K562 (cell line): ENCODE data around the gene KSR2. TPM values are rescaled to one million over a fixed set of nuclear protein-coding genes. Genes with fewer than 3 reads are reported as not detected.

Experiments
- ATAC-seq: fragments of 200-7000 bp; cut with Tn5 transposase; 3 replicates; pipeline ENCODE4 v1.9.1; 2020; ENCODE audit warnings: moderate library complexity
- BruUV-seq: library from RNA; stranded (reverse); fragments of 400-500 nt; replicated peaks from 2 replicates; lab custom pipeline; 2021; lab: Mats Ljungman, UMichigan
- CTCF ChIA-PET: fragments of 300-600 bp; formaldehyde crosslinking; extraction: SDS; loops from one replicate; lab custom pipeline; 2021; ENCODE audit warnings: low intra/inter-chr PET ratio; lab: Yijun Ruan, JAX
- POLR2A ChIA-PET: fragments of 300-600, 350-650 bp; sonication (Branson Sonifier 250); formaldehyde crosslinking; extraction: SDS; loops from one replicate; lab custom pipeline; 2021; ENCODE audit warnings: antibody characterized with exemption, inconsistent platforms; lab: Yijun Ruan, JAX
- DNase-seq, 4 experiments: peaks; one replicate each; pipeline versions ENCODE4 v3.0.0 to v3.0.0-alpha.2; 2011 to 2018; ENCODE audit warnings: low spot score in 3 of 4, mixed read lengths in 3 of 4; ENCODE audit errors: extremely low read depth in 1 of 4
- FAIRE-seq: peaks from 2 replicates; lab custom pipeline; 2011; peaks lifted over from hg19 to GRCh38; lab: Jason Lieb, UNC
- H2AFZ ChIP-seq: 2 replicates; pipeline ENCODE4 v1.6.0; 2011; ENCODE audit warnings: low read depth, low read length, control low read depth, inconsistent platforms
- H3K27ac ChIP-seq: fragments of 200-600 bp; 3 replicates; pipeline ENCODE4 v1.8.0; 2011; ENCODE audit warnings: low read depth, mild to moderate bottlenecking, control low read depth, inconsistent platforms, low read length, moderate library complexity, mixed read lengths; ENCODE audit errors: extremely low read depth
- H3K27me3 ChIP-seq, 2 experiments: fragments of 300-600 bp in 1 of 2; 2 replicates in 1 of 2; 3 replicates in 1 of 2; pipeline versions ENCODE4 v1.6.0 to v1.8.0; 2011; ENCODE audit warnings: inconsistent platforms in 2 of 2, low read length in 2 of 2, mild to moderate bottlenecking in 1 of 2, mixed read lengths in 1 of 2, moderate library complexity in 1 of 2; ENCODE audit not compliant: control insufficient read depth in 2 of 2, insufficient read depth in 2 of 2
- H3K36me3 ChIP-seq: fragments of 300-600 bp; 3 replicates; pipeline ENCODE4 v1.8.0; 2011; ENCODE audit warnings: mild to moderate bottlenecking, low read length, inconsistent platforms; ENCODE audit not compliant: control insufficient read depth, insufficient read depth
- H3K4me1 ChIP-seq, 2 experiments: fragments of 200-600 bp in 1 of 2; replicated peaks in 1 of 2; 2 replicates in 1 of 2; 3 replicates in 1 of 2; pipeline versions ENCODE4 v1.5.1 to v1.8.0; 2011; ENCODE audit warnings: inconsistent platforms in 2 of 2, low read length in 2 of 2, mild to moderate bottlenecking in 1 of 2, mixed read lengths in 1 of 2, moderate library complexity in 1 of 2; ENCODE audit not compliant: control insufficient read depth in 2 of 2, insufficient read depth in 2 of 2
- H3K4me2 ChIP-seq: 2 replicates; pipeline ENCODE4 v1.6.1; 2011; ENCODE audit warnings: low read length, control low read depth, inconsistent platforms, mixed read lengths; ENCODE audit not compliant: insufficient read depth
- H3K4me3 ChIP-seq: fragments of 200-600 bp; sonication (generic), shearing (Covaris generic); 2 replicates; pipeline ENCODE4 v1.5.1; 2016; ENCODE audit warnings: control low read depth, inconsistent platforms
- H3K79me2 ChIP-seq: fragments of 200-600 bp; 3 replicates; pipeline ENCODE4 v1.8.0; 2011; ENCODE audit warnings: low read length, inconsistent platforms; ENCODE audit not compliant: control insufficient read depth, insufficient read depth
- H3K9ac ChIP-seq, 2 experiments: 2 replicates each; pipeline versions ENCODE4 v1.6.0 to v1.6.1; 2011; ENCODE audit warnings: low read depth in 2 of 2, low read length in 2 of 2, control low read depth in 1 of 2, inconsistent platforms in 1 of 2, mild to moderate bottlenecking in 1 of 2, mixed read lengths in 1 of 2; ENCODE audit not compliant: insufficient read depth in 1 of 2
- H3K9me1 ChIP-seq: one replicate; pipeline ENCODE4 v1.6.0; 2011; ENCODE audit warnings: inconsistent platforms, mild to moderate bottlenecking, low read length, moderate library complexity; ENCODE audit not compliant: control insufficient read depth, insufficient read depth
- H3K9me3 ChIP-seq: replicated peaks from 2 replicates; pipeline ENCODE4 v1.5.1; 2011; ENCODE audit warnings: low read depth, low read length, inconsistent platforms; ENCODE audit not compliant: control insufficient read depth, insufficient read depth
- H4K20me1 ChIP-seq: replicated peaks from 2 replicates; pipeline ENCODE4 v1.6.1; 2011; ENCODE audit warnings: low read length, inconsistent platforms, mixed read lengths; ENCODE audit not compliant: control insufficient read depth, insufficient read depth
- NCOA6 ChIP-seq: fragments of 450-650 bp; IDR thresholded peaks from 2 replicates; pipeline ENCODE4 v1.6.1; 2017; ENCODE audit warnings: mild to moderate bottlenecking
- POLR3A ChIP-seq: IDR thresholded peaks from 2 replicates; pipeline ENCODE4 v1.6.1; 2011; ENCODE audit warnings: borderline replicate concordance, mild to moderate bottlenecking, moderate library complexity; ENCODE audit not compliant: insufficient read length, insufficient read depth; ENCODE audit errors: extremely low read depth
- RBM34 ChIP-seq: fragments of 200-400 bp; formaldehyde crosslinking; IDR thresholded peaks from 2 replicates; pipeline ENCODE4 v1.6.1; 2018; ENCODE audit warnings: low read length, borderline replicate concordance; ENCODE audit not compliant: insufficient read depth
- RUNX1 ChIP-seq: sonication (generic); IDR thresholded peaks from 2 replicates; pipeline ENCODE4 v1.6.1; 2016; ENCODE audit warnings: antibody characterized with exemption, low read depth
- SMARCE1 ChIP-seq: fragments of 450-650 bp; IDR thresholded peaks from 2 replicates; pipeline ENCODE4 v1.7.1; 2016; ENCODE audit warnings: mild to moderate bottlenecking
- TGIF2 ChIP-seq: sonication (generic); formaldehyde crosslinking; IDR thresholded peaks from 2 replicates; pipeline ENCODE4 v1.8.1; 2022; ENCODE audit warnings: mild to moderate bottlenecking, missing genetic modification reagents, moderate library complexity
- ZNF584 ChIP-seq: fragments of 200-800 bp; sonication (Bioruptor generic); IDR thresholded peaks from 2 replicates; pipeline ENCODE4 v1.6.1; 2016; ENCODE audit warnings: low read depth, mild to moderate bottlenecking, missing genetic modification characterization, missing compliant biosample characterization
- WGBS: fragments of 100-300 bp; shearing (Covaris generic); methylation state at CpG from one replicate; pipeline ENCODE4 v1.1.6; 2016; ENCODE audit warnings: low coverage, mixed read lengths; ENCODE audit not compliant: insufficient coverage; ENCODE audit errors: missing lambda C conversion rate; 5-methylcytosine and 5-hydroxymethylcytosine counted together
- in situ Hi-C: fragments of 300-500 bp; cut with MboI; formaldehyde crosslinking; loops from 4 replicates; pipeline ENCODE4 v1.15.0; 2018; ENCODE audit warnings: inconsistent platforms, mixed read lengths
- intact Hi-C: fragments of 100-400 bp; cut with micrococcal nuclease; formaldehyde crosslinking; loops from 2 replicates; pipeline ENCODE4 v1.14.2; 2022
- polyA plus RNA-seq, 8 experiments: library from polyadenylated mRNA; depleted of rRNA in 4 of 8; stranded (reverse) in 5 of 8; unstranded in 3 of 8; fragments of >200 nt; fragmentation: Nextera tagmentation in 2 of 8; fragmentation: Illumina TruSeq in 1 of 8; extraction: Ambion mirVana in 2 of 8; extraction: Trizol in 1 of 8; gene quantifications; 2 replicates each; pipeline versions ENCODE4 v1.2.1 to v1.2.3, GENCODE V29; 2011 to 2014; ENCODE audit warnings: inconsistent platforms in 1 of 8, missing spikeins in 1 of 8
- total RNA-seq, 7 experiments: library from RNA; depleted of rRNA in 6 of 7; stranded (reverse); fragments of >200 nt in 6 of 7; fragmentation: Illumina TruSeq in 2 of 7; extraction: Trizol in 2 of 7; gene quantifications; 2 replicates each; pipeline versions ENCODE4 v1.2.1 to v1.2.3, GENCODE V29; 2011 to 2021; ENCODE audit warnings: low replicate concordance in 1 of 7
- TF ChIP-seq, protein P1 (sequence below): fragments of 250-450 bp; sonication (Bioruptor Pico); IDR thresholded peaks from 2 replicates; pipeline ENCODE4 v1.4.0; 2020

The KSR2 gene
- total and polyA plus RNA-seq, 9 of the 15 experiments (the other 6 are each of a cell fraction or from before 2014, with no cell fraction given): not detected

- TF ChIP-seq, protein P1, sequence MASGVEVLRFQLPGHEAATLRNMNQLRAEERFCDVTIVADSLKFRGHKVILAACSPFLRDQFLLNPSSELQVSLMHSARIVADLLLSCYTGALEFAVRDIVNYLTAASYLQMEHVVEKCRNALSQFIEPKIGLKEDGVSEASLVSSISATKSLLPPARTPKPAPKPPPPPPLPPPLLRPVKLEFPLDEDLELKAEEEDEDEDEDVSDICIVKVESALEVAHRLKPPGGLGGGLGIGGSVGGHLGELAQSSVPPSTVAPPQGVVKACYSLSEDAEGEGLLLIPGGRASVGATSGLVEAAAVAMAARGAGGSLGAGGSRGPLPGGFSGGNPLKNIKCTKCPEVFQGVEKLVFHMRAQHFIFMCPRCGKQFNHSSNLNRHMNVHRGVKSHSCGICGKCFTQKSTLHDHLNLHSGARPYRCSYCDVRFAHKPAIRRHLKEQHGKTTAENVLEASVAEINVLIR (CRISPR knock-in tag): no peak
- TF ChIP-seq RUNX1: no peak
- no peak for TF ChIP-seq POLR3A
- no peak for TF ChIP-seq NCOA6
- TF ChIP-seq SMARCE1: no peak
- no peak for TF ChIP-seq TGIF2 (CRISPR knock-in tag)
- TF ChIP-seq, all 486 proteins: peak for 0
These were observed 5.0 kb downstream of the KSR2 start (continued) for GRCh38 chr12:117963836-117964235.

DNA sequence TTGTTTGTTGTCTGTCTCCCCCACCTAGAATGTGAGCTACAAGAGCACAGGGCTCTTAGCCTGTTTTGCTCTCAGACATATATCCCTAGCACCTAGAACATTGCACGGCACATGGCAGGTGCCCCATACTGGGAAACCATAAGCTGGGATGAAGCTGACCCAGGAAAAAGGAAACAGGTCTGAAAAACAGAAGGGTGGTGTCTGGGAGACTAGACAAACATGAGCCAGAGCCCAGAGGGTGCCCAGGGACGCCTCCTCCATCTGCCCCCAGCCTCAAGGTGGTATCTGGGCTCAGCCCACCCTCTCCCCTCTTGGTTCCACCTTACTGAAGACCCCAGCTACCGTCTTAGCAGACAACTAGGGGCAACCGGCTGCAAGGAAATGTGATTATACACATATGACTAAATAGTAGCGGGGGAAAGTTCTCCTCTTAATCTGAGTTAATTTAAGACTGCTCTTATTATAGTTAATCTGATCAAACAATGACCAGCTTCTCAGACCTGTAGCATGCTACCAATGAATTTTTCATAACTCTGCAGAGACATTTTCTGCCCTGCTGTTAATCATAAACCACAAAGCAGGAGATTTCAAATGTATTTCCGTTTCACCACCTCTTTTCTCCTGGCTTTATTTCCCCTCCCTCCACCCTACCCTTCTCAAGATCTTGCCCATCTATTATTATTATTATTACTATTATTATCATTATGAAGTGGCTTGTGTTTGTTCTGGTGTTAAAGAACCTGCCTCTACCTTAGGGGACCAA lies 31.9 kb downstream of the KSR2 start:
- no peaks in the 10 kb centered on the region for H3K9me3 ChIP-seq
- no TSS peak for BruUV-seq
- no peaks in the 10 kb centered on the region for H4K20me1 ChIP-seq
- H2AFZ ChIP-seq: no peak overlapping the region
- H3K9ac ChIP-seq: no peak overlapping the region
- CTCF ChIA-PET: no interaction called here
- H3K4me1 ChIP-seq: no peaks in the 10 kb centered on the region
- H3K79me2 ChIP-seq: no peaks in the 10 kb centered on the region
- POLR2A ChIA-PET: interaction anchor here (0.7 kb wide), 1 partner anchor 15 kb away, joined by 3 read pairs; no protein-coding TSS in a partner anchor
- intact Hi-C loops (no loop called here), in situ Hi-C loops (no loop called here)
- DNase-seq: no peak
- H3K27me3 ChIP-seq: peaks cover 4% of the 10 kb centered on the region in 2 experiments; a peak in 3 of 5 replicates
- FAIRE-seq: no peak
- no peak for ATAC-seq
- under 1% methylated on average over 6 of the region's 6 CpGs for WGBS
- H3K4me3 ChIP-seq: no peak overlapping the region
- H3K9me1 ChIP-seq: no peaks in the 10 kb centered on the region
- no peak for TF ChIP-seq RBM34
- no peak for TF ChIP-seq ZNF584
- H3K36me3 ChIP-seq: no peaks in the 10 kb centered on the region
- no peak overlapping the region for H3K4me2 ChIP-seq
- no peak overlapping the region for H3K27ac ChIP-seq
